ENCODE data around the gene ZNF462. TPM values are rescaled to one million over a fixed set of nuclear protein-coding genes. Genes with fewer than 3 reads are reported as not detected.

ZNF462 gene
- total RNA-seq, 1 donor from 2014 or later = 103 TPM

DNA sequence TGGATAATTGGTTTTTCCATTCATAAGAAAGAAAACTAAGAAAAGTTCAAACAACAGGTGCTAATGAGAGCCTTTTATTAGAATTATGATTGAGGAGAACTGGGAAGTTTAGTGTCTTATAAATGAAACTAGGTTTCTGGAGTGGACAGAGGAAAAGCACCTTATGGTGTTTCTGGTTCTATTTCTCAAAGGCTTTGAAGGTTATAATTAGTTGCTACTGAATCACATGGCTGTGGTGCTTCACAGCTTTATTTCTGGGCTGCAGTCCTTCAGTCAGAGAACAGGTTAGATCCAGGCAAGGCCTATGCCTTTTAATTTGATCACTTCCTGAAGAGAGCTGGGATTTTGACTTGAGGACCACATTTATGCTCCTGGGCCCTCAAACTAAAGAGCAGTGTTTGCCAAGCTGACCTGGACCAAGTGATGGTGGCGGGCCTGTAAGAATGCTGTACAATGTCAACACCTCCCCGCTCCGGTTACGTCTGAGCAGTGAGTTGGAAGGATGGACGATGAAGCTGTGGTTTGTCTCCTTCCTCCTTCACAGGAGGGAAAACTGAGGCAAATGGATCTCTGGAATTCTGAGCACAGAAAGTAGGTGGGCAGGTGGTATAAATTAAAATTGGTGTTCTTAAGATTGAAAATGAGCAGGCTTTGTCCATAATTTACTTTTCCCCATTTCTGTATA, 56.0 kb downstream of the ZNF462 start:
- Mint-ChIP-seq H3K4me3 (ENCODE audit: low read depth) (peak overlapping the region; percentile 10), H3K9me3 (ENCODE audit: low read depth) (peaks cover 9% of the 10 kb centered on the region), H3K4me1 (ENCODE audit: low read depth) (peaks cover 51% of the 10 kb centered on the region), H3K36me3 (ENCODE audit: insufficient read depth) (peaks cover 39% of the 10 kb centered on the region), H3K27ac (peak overlapping the region; percentile 66), H3K27me3 (no peaks in the 10 kb centered on the region)
- no peak for DNase-seq (ENCODE audit: low spot score, unreplicated experiment)
- no peak for TF ChIP-seq CTCF (IDR thresholded peaks at IDR 0.05; ENCODE audit: unreplicated experiment)

- no peaks in the 10 kb centered on the region for H3K27me3 Mint-ChIP-seq
- no peak for TF ChIP-seq CTCF (IDR thresholded peaks at IDR 0.05; ENCODE audit: unreplicated experiment)
- H3K27ac Mint-ChIP-seq = peak overlapping the region; percentile 99
- peaks cover 9% of the 10 kb centered on the region for H3K9me3 Mint-ChIP-seq (ENCODE audit: low read depth)
- H3K4me3 Mint-ChIP-seq (ENCODE audit: low read depth) = no peak overlapping the region
- H3K4me1 Mint-ChIP-seq (ENCODE audit: low read depth) = peaks cover 48% of the 10 kb centered on the region
- DNase-seq (ENCODE audit: low spot score, unreplicated experiment) = no peak
- H3K36me3 Mint-ChIP-seq (ENCODE audit: insufficient read depth) = peaks cover 47% of the 10 kb centered on the region
Observed at GRCh38 chr9:106920091-106920490, 57.1 kb downstream of the ZNF462 start.

GRCh38 chr9:106920701-106921283, 57.8 kb downstream of the ZNF462 start:
- Mint-ChIP-seq H3K36me3 (ENCODE audit: insufficient read depth) (peaks cover 51% of the 10 kb centered on the region), H3K27me3 (no peaks in the 10 kb centered on the region), H3K4me1 (ENCODE audit: low read depth) (peaks cover 45% of the 10 kb centered on the region), H3K27ac (peak overlapping the region; percentile 99), H3K9me3 (ENCODE audit: low read depth) (peaks cover 9% of the 10 kb centered on the region), H3K4me3 (ENCODE audit: low read depth) (peak overlapping the region; percentile 61)
- TF ChIP-seq CTCF (IDR thresholded peaks at IDR 0.05; ENCODE audit: unreplicated experiment) = no peak
- no peak for DNase-seq (ENCODE audit: low spot score, unreplicated experiment)

GRCh38 chr9:106921341-106921899, 58.5 kb downstream of the ZNF462 start:
- no peak for DNase-seq (ENCODE audit: low spot score, unreplicated experiment)
- TF ChIP-seq CTCF (IDR thresholded peaks at IDR 0.05; ENCODE audit: unreplicated experiment) = no peak
- peak overlapping the region; percentile 61 for H3K4me3 Mint-ChIP-seq (ENCODE audit: low read depth)
- H3K27ac Mint-ChIP-seq = peak overlapping the region; percentile 99
- H3K4me1 Mint-ChIP-seq (ENCODE audit: low read depth) = peaks cover 42% of the 10 kb centered on the region
- H3K9me3 Mint-ChIP-seq (ENCODE audit: low read depth) = peaks cover 9% of the 10 kb centered on the region
- H3K27me3 Mint-ChIP-seq = no peaks in the 10 kb centered on the region
- peaks cover 54% of the 10 kb centered on the region for H3K36me3 Mint-ChIP-seq (ENCODE audit: insufficient read depth)

GRCh38 chr9:106922026-106922425, 59.1 kb downstream of the ZNF462 start:
- Mint-ChIP-seq H3K4me3 (ENCODE audit: low read depth) (peak overlapping the region; percentile 61), H3K4me1 (ENCODE audit: low read depth) (peaks cover 39% of the 10 kb centered on the region), H3K9me3 (ENCODE audit: low read depth) (peaks cover 9% of the 10 kb centered on the region), H3K27me3 (no peaks in the 10 kb centered on the region), H3K36me3 (ENCODE audit: insufficient read depth) (peaks cover 54% of the 10 kb centered on the region), H3K27ac (peak overlapping the region; percentile 99)
- DNase-seq (ENCODE audit: low spot score, unreplicated experiment) = no peak
- no peak for TF ChIP-seq CTCF (IDR thresholded peaks at IDR 0.05; ENCODE audit: unreplicated experiment)

All from progenitor cell of endocrine pancreas (in vitro differentiated cells).